Fibroblast of upper back skin (primary cell): ENCODE data around the gene NEDD4L.
A peak's percentile ranks its signal among the peaks of the same experiment; 100 is the strongest.

ENCODE experiments used
- DNase-seq: peaks from one replicate; pipeline ENCODE4 v3.0.0-alpha.2; 2013

The NEDD4L gene

GRCh38 chr18:58124475-58124874 lies 80.4 kb downstream of the NEDD4L start:
- no peak for DNase-seq

- DNase-seq, result peak; percentile 8
Observed at GRCh38 chr18:58125183-58125582, 81.2 kb downstream of the NEDD4L start.

DNA sequence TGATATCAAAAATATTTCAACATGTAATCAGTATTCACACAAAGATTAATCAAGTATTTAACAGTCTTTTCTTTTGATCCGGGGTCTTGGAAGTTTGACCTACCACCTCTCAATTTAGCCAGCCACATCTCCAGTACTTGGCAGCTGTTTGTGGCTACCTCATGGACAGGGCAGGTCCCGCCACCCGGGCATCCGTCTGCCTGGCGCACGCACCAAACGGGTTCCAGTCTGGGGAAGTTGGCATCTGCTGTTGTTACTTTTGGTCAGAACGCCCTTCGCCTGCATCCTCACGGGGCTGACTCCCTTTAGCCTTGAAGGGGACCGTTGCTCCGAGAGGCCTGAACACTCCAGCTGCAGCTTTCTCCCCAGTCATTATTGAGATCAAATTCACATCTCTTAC lies 81.7 kb downstream of the NEDD4L start:
- no peak for DNase-seq

DNA sequence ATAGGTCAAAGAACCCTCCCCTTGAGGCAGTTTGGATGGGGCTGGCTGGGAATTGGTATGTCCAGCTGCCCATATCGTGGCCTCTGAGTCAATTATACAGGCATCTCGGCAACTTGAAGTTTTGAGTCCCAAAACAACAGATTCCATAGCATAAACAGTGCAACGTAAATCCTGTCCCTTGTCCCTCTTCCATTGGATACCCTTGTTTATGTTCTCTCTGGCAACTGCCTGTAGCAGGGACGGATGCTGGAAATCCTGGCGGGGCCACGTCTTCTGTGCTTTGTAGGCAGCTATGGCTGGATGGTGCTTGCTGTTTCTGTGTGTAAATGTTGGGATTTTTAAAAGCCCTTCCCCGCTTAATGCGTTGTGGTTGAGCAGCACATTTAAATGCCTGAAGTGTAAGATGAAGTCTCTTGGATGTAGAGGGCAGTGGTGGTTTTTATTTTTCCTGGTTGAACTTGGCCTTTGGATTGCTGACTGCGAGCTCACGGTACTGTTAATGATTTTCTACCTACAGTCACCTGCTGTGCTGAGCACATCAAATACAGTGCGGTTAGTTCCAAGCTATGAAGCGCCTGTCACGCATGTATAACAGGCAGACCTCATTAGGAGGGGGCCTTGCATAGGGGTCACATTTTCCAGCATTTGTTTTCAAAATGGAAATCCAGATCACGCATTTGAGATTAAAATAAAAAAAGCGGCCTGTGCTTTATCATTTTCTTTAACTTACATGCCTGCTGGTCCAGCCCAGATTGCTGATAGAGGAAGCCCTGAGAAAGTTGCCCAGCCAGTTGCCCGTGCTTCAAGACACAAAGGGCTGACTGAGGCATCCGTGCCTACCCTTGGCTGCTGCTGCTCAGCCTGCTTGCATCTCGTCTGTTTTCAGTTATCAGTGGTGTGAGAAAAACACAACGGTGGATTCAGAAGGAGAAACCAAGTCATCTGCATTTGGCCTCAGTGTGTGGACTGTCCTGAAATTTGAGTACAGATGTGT lies 84.7 kb downstream of the NEDD4L start:
- DNase-seq, result no peak

DNA sequence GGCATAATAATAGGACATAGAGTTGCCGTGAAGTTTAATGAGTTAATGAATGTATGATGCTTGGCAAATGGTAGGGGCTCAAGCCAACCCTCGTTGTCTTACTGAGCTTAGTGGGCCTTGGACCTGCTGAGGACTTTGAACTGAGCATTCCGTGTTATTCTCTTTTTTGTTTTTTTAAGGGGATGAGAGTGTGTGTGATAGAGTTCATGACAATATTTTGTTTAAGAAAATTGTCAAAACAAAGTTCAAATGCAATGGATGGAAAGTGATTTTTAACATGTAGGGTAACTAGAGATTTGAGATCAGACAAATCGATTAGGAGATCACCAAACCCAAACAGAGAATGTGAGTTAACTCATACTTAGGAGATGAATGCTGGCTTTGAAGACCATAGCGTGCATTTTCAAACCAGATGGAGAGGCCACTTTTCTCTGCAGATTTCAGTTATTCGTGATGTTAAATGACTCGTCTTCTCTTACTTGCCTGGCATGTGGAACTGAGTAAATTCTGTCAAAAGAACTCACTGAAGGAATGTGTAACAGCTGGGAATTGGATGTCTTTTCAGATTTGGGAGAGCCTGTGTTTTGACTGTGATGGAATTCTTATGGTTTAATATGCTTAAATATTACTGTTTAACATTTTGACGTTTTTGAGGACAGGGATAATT lies 88.7 kb downstream of the NEDD4L start:
- DNase-seq, result peak; percentile 32

- peak; percentile 86 for DNase-seq
Observed at GRCh38 chr18:58135183-58135641, 91.2 kb downstream of the NEDD4L start.

GRCh38 chr18:58135701-58136331 lies 91.8 kb downstream of the NEDD4L start:
- DNase-seq, result peak; percentile 62

DNA sequence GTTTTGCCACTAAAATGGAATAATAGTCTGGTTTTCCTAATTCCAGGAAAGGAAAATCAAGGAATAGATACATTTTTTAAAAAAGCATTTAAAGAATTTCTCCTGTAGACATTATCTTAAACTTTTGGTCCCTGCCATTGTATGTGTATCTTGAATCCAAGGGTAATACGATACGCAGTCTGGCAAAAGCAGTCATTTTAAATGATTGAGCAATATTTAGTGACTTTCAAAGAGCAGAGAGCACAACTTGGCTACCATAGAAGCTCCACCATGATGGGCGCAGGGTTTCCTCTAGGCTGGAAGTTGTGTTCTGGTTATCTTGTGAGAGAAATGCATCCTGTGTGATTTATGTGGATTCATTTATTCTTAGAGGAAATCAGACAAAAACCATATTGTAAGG lies 92.9 kb downstream of the NEDD4L start:
- no peak for DNase-seq

DNA sequence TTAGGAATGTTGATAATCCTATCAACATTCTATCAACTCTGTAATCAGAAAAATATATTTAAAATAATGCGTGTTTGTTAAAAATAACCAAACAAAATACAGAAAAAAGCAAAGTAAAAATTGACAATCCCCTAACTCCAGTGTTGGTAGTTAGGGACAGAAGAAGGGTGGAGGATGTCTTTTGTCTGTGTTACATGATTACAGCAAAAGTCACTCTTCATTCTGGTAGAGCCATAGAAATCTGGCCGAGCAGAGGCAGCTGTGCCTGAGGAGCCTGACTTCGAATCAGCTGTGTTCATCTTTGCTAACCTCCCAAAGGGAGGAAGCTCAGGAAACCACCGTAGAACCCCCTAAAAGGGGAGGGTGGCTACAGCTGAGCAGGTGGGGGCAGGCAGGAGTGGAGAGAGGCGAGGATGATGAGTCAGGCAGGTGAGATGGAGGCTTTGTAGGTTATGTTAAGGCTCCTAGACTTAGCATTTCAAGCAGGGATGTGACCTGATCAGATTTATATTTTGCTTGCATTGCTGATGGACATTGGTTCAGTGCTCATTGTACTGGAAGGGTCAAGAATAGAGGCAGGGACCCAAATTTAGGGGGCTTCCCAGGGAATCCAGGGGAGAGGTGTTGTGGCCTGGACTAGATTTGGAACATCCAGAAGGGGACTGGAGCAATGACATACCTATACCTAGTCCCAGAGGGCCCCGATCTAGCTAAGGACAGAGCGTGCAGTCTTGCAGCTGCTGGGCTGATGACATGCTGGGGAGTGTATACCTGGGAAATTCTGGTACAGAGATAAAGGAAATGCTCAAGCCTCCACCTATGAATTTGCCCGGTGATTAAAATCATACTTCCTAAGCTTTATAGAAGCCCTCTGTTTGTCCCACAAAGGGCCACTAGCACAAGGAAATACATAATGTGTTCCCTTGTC lies 95.7 kb downstream of the NEDD4L start:
- DNase-seq, result no peak

GRCh38 chr18:58140387-58141325 lies 96.6 kb downstream of the NEDD4L start:
- DNase-seq, result no peak

DNA sequence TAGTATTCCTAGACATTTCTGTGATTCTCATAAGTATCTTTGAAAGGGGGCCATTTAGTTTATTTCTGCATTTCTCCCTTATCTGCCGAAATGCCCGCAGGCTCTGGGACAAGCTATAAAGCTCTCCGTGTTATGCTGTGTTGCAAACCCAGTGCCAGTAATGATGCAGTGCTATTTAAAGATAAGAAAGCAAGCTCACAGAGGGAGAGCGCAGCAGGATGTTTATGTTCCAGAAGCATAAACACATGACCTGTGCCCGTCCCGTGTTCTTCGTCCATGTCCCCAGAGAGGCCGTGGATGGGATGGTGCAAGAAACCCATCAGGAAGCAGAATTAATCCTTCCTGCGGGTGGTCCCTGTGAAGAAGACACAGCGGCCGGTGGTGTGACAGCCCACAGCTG lies 99.4 kb downstream of the NEDD4L start:
- no peak for DNase-seq

DNA sequence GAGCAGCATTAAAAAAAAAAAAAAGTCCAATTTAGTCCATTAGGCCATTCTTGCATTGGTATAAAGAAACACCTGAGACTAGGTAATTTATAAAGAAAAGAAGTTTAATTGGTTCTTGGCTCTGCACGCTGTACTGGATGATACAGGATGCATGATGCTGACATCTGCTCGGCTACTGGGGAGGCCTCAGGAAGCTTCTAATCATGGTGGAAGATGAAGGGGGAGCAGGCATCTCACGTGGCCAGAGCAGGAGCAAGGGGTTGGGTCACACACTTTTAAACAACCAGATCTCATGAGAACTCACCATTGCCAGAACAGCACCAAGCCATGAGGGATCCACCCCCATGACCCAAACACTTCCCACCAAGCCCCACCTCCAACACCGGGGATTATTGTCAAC lies 100.1 kb downstream of the NEDD4L start:
- DNase-seq, result no peak

DNA sequence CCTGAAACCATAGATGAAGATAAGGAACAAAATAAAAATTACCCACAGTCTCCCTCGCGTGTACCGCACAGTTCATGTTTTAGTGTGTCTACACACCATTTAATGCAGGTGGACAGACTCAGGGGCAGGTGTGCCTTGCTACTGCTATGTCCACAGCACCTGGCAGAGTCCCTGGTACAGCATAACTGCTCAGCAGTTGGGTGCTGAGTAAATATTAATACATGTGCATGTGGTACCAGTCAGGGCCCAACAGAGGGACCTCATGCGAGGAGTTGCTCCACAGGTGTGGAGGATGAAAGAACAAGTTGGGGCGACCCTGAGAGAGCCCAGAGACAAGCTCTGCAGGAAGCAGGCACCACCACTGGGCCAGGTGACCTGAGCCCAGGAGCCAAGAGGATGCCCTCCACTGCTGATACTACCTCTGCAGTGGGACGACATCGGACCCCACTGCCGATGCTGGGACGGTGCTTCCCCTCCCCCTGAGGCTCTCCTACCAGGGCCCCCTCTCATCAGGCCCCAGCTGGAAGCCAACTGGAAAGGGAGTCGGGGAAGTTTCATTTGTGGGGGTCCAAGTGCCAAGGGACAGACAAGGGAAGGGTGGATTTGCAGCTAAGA lies 100.8 kb downstream of the NEDD4L start:
- no peak for DNase-seq

DNA sequence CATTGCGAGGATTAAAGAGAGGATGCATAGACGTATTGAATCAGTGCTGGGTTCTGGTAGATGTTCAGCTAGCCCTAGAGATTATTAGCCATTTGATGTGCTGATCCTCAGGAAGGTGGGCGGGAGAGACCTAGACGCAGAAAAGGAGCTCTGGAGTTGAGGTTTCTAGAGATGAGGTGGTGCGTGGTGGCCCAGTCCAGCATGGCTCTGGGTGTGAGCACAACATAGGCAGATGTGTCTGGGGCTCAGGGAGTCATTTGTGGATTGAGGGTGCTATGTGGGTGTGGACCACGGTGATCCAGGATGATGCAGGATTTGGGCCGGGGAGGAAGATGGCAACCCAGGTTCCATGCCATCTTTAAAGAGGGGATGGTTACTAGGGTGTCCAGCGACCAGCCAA lies 102.1 kb downstream of the NEDD4L start:
- no peak for DNase-seq

- no peak for DNase-seq
Observed at GRCh38 chr18:58148954-58149471, 105.0 kb downstream of the NEDD4L start.

- no peak for DNase-seq
Observed at GRCh38 chr18:58150772-58151171, 106.7 kb downstream of the NEDD4L start.

DNA sequence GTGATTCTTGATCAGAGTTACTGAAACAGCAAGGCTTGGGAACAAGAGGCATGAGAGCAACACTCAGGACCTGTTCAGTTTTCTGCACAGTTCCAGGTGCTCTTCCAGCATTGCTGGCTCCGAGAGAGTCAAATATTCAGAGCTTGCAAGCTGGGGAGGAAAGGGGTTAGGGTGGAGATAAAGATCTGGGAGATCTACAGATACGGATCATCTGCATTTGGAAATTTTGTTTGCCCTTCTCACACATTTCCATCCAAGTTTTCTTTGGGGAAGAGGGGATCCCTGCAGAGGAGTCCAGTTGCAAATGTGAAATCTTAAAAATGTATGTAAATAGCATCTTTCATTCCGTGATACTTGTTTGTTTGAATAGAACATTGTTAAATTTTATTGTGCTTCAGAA lies 108.2 kb downstream of the NEDD4L start:
- DNase-seq, result no peak

DNA sequence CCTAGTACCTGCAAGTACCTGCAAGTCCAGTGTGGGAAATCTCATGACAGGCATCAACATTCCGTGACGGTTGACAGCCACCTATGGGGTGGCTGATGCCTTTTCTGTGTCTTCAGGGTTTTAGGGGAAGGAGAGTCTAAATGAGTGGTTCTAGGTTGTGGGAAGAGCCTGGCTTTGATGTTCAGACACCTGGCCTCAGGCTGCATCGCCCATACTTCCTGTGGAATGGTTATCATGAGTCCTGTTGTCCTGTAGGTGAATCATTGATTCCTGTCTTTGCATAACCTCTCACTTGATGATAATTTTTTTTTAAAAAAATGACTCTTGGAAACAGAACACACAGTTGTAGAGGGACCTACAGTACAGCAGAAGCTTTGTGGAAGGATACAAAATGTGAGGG lies 108.9 kb downstream of the NEDD4L start:
- DNase-seq, result no peak

DNA sequence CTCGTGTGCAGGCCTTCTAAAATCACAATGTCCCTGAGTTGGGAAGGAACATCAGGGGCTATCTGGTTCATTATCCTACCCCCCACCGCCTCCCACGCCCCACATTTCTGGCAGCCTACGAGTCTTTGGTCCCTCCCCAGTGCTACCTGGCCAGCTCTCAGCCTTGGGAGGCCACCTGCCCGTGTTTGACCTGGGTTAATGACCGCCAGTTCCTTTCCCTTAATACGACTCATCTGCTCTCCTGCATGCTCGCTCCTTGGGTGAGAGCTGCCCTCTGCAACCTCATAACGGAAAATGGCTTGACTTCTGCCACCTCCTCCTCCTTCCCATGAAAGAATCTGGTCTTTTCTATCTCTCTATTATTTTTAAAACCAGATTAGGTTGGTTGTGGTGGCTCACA lies 112.5 kb downstream of the NEDD4L start:
- DNase-seq, result no peak

GRCh38 chr18:58157237-58157636 lies 113.2 kb downstream of the NEDD4L start:
- DNase-seq, result no peak

DNA sequence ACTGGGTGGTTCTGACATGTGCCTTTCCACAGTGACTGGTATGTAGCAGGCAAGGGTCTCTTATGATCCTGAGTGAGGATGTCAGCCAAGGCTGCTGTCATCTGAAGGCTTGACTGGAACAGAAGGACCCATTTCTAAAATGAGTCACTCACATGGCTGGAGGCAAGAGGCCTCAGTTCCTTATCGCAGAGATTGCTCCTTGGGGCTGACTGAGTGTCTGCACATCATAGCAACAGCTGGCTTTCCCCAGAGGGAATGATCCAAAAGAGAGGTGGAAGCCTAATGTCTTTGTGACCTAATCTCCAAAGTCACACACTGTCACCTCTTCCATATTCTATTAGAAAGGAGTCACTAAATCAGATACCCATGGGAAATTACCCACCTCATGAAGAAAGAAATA lies 114.0 kb downstream of the NEDD4L start:
- no peak for DNase-seq
